ENCODE results near the gene ZFYVE21.
A peak's percentile ranks its signal among the peaks of the same experiment; 100 is the strongest.

ZFYVE21 gene

GRCh38 chr14:103715052-103716000 is at the start of gene ZFYVE21, which contains the start of gene XRCC3:
ZFYVE21 (plus strand) TSS chr14:103715810; CDS start chr14:103715842, 32 bp downstream.
XRCC3 (minus strand) TSS chr14:103715451; CDS start chr14:103711087, 4,364 bp downstream.
- TF ChIP-seq CTCF (IDR thresholded peaks at IDR 0.05; ENCODE audit: insufficient read depth, low read depth, low read length, missing control alignments) = no peak
- peak within 1 kb of the TSS; percentile 74 for H3K4me3 ChIP-seq (ENCODE audit: low read depth, low read length)
- peak; percentile 100 for DNase-seq (ENCODE audit: low read depth)

- no peak for DNase-seq (ENCODE audit: low read depth)
- no peak overlapping the region for H3K4me3 ChIP-seq (ENCODE audit: low read depth, low read length)
- no peak for TF ChIP-seq CTCF (IDR thresholded peaks at IDR 0.05; ENCODE audit: insufficient read depth, low read depth, low read length, missing control alignments)
Measured at GRCh38 chr14:103667671-103668070, 47.9 kb upstream of the ZFYVE21 start.

GRCh38 chr14:103668117-103668516 is 47.5 kb upstream of the ZFYVE21 start:
- no peak for TF ChIP-seq CTCF (IDR thresholded peaks at IDR 0.05; ENCODE audit: insufficient read depth, low read depth, low read length, missing control alignments)
- no peak overlapping the region for H3K4me3 ChIP-seq (ENCODE audit: low read depth, low read length)
- DNase-seq (ENCODE audit: low read depth) = no peak

GRCh38 chr14:103669370-103669769 is 46.2 kb upstream of the ZFYVE21 start:
- DNase-seq (ENCODE audit: low read depth) = no peak
- H3K4me3 ChIP-seq (ENCODE audit: low read depth, low read length) = no peak overlapping the region
- TF ChIP-seq CTCF (IDR thresholded peaks at IDR 0.05; ENCODE audit: insufficient read depth, low read depth, low read length, missing control alignments) = no peak

GRCh38 chr14:103671911-103672310 is 43.7 kb upstream of the ZFYVE21 start:
- no peak for TF ChIP-seq CTCF (IDR thresholded peaks at IDR 0.05; ENCODE audit: insufficient read depth, low read depth, low read length, missing control alignments)

GRCh38 chr14:103675957-103676356 is 39.7 kb upstream of the ZFYVE21 start:
- no peak overlapping the region for H3K4me3 ChIP-seq (ENCODE audit: low read depth, low read length)
- DNase-seq (ENCODE audit: low read depth) = no peak
- no peak for TF ChIP-seq CTCF (IDR thresholded peaks at IDR 0.05; ENCODE audit: insufficient read depth, low read depth, low read length, missing control alignments)

More at GRCh38 chr14:103671911-103672310, 43.7 kb upstream of the ZFYVE21 start:
- DNase-seq (ENCODE audit: low read depth) = no peak
- no peak overlapping the region for H3K4me3 ChIP-seq (ENCODE audit: low read depth, low read length)
